Femur (tissue), 1 donor: ENCODE measurements around the gene ZNF445.

Experiments used
- DNase-seq: peaks from one replicate; pipeline ENCODE4 v3.0.0-alpha.2; 2017

Gene ZNF445

GRCh38 chr3:44396200-44397171, 81.0 kb downstream of the ZNF445 start:
- no peak for DNase-seq

DNA sequence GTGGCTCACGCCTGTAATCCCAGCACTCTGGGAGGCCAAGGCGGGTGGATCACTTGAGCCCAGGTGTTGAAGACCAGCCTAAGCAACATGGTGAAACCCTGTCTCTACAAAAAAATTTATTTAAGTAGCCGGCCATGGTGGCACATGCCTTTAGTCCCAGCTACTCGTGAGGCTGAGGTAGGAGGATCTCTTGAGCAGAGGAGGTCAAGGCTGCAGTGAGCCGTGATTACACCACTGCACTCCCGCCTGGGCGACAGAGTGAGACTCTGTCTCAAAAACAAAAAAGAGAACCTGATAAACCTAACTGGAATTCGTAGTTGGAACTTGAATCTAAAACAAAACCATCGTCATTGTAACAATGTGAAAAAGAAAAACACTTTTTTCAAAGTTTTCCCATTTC, 81.8 kb downstream of the ZNF445 start:
- DNase-seq: no peak

DNA sequence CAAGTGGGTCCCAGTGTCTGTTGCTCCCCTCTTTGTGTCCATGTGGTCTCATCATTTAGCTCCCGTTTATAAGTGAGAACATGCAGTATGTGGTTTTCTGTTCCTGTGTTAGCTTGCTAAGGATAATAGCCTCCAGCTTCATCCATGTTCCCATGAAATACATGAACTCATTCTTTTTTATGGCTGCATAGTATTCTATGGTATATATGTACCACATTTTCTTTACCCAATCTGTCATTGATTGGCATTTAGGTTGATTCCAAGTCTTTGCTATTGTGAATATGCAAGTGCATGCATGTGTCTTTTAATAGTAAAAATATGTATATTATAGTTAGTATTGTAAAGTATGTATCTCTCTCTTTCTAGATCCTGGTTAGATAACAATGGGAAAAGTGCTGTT, 85.0 kb downstream of the ZNF445 start:
- DNase-seq: no peak

- no peak for DNase-seq
Measured at GRCh38 chr3:44387404-44387803, 90.1 kb downstream of the ZNF445 start.
